OCI-M1 (cell line): Measurements from ENCODE around the gene PSME3.
"Not testable (repeated sequence)": the region's sequence is repeated elsewhere in the genome, so short reads cannot be mapped to it uniquely, and the experiment has no call there.

ENCODE experiments used
- DNase-seq: peaks from one replicate; lab custom pipeline; 2025; lab: John Stamatoyannopoulos, UW

PSME3 gene

DNA sequence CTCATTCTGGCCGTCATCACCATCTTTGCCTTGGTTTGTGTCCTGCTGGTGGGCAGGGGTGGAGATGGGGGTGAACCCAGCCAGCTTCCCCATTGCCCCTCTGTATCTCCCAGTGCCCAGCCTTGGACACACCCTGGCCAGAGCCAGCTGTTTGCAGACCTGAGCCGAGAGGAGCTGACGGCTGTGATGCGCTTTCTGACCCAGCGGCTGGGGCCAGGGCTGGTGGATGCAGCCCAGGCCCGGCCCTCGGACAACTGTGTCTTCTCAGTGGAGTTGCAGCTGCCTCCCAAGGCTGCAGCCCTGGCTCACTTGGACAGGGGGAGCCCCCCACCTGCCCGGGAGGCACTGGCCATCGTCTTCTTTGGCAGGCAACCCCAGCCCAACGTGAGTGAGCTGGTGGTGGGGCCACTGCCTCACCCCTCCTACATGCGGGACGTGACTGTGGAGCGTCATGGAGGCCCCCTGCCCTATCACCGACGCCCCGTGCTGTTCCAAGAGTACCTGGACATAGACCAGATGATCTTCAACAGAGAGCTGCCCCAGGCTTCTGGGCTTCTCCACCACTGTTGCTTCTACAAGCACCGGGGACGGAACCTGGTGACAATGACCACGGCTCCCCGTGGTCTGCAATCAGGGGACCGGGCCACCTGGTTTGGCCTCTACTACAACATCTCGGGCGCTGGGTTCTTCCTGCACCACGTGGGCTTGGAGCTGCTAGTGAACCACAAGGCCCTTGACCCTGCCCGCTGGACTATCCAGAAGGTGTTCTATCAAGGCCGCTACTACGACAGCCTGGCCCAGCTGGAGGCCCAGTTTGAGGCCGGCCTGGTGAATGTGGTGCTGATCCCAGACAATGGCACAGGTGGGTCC lies 18.4 kb downstream of the PSME3 start:
- DNase-seq: not testable (repeated sequence)

DNA sequence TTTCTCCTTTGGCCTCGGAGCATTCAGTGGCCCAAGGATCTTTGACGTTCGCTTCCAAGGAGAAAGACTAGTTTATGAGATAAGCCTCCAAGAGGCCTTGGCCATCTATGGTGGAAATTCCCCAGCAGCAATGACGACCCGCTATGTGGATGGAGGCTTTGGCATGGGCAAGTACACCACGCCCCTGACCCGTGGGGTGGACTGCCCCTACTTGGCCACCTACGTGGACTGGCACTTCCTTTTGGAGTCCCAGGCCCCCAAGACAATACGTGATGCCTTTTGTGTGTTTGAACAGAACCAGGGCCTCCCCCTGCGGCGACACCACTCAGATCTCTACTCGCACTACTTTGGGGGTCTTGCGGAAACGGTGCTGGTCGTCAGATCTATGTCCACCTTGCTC lies 19.2 kb downstream of the PSME3 start:
- no peak for DNase-seq

DNA sequence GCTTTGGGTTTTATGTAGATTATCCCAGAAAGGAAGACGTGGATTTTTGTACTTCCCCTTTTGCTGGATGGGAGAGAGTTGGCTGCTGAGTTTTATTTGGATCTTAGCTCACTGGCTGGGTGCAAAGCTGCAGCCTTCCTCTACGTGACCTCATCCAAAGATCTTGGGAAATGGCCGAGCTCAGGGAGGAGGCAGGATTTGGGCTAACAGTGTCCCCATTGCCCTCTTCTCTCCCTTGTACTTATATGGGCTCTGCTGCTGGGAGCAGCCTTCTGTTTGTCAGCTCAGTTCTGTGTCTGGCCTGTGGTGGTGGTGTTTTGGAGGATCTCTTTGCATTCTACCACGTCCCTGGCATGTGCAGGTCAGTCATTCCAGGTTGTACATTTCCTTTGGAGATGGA lies 19.8 kb downstream of the PSME3 start:
- no peak for DNase-seq

- DNase-seq: no peak
Measured at GRCh38 chr17:42853597-42853967, 20.4 kb downstream of the PSME3 start.

DNA sequence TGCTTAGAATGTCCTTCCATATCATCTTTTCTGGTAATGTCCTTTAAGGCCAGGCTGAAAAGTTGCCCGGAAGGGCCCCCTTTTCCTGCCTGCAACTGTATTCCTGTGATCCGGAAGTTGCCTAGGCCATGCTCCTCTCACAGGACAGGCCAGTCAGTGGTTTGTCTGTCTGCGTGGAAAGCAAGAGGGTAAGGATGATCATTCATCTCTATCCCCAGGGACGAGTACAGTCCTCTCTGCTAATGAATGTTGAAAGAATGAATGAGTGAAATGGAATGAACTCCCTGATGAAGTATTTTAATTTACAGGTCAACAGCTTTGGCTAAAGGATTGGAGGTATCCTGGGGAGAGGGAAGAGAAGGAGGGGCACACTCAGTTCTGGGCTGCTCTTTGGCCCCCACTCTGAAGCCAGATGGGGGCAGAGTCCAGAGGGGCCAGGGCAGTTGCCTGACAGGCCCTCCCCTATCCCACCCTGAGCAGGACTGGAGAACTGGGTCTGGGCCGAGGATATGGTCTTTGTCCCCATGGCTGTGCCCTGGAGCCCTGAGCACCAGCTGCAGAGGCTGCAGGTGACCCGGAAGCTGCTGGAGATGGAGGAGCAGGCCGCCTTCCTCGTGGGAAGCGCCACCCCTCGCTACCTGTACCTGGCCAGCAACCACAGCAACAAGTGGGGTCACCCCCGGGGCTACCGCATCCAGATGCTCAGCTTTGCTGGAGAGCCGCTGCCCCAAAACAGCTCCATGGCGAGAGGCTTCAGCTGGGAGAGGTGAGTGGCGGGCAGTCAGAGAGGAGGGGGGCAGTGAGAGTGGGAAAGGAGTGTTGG lies 21.0 kb downstream of the PSME3 start:
- no peak for DNase-seq

DNA sequence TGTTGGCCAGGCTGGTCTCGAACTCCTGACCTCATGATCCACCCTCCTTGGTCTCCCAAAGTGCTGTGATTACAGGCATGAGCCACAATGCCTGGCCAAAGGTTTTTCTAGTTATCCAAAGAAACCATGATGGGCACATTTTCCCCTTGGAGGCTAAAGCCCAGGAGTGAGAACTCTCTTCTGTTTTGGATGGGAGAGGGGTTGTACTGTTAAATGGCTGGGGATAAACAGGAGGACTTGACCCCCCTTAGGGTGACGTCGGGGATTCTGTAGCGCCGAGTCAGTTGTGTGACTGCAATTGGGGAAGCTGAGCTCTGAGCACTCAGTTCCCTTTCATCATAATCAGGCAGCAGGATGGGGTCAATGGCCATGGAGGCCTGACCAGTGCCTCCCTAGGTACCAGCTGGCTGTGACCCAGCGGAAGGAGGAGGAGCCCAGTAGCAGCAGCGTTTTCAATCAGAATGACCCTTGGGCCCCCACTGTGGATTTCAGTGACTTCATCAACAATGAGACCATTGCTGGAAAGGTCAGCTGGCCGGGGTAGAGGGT lies 21.9 kb downstream of the PSME3 start:
- DNase-seq: no peak

DNA sequence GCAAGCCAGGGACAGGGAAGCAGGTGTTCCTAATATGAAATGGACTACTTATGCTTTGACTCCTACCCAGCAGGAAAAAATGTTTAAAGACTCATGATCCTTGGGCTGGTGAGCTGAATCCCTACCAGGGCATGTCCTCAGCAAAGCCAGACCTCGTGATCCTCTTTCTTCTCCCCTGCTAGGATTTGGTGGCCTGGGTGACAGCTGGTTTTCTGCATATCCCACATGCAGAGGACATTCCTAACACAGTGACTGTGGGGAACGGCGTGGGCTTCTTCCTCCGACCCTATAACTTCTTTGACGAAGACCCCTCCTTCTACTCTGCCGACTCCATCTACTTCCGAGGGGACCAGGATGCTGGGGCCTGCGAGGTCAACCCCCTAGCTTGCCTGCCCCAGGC lies 22.9 kb downstream of the PSME3 start:
- not testable (repeated sequence) for DNase-seq

- not testable (repeated sequence) for DNase-seq
Measured at GRCh38 chr17:42856516-42856915, 23.3 kb downstream of the PSME3 start.

GRCh38 chr17:42857389-42857788 lies 24.2 kb downstream of the PSME3 start:
- DNase-seq: no peak

GRCh38 chr17:42865638-42866094 lies 32.5 kb downstream of the PSME3 start:
- DNase-seq: no peak

DNA sequence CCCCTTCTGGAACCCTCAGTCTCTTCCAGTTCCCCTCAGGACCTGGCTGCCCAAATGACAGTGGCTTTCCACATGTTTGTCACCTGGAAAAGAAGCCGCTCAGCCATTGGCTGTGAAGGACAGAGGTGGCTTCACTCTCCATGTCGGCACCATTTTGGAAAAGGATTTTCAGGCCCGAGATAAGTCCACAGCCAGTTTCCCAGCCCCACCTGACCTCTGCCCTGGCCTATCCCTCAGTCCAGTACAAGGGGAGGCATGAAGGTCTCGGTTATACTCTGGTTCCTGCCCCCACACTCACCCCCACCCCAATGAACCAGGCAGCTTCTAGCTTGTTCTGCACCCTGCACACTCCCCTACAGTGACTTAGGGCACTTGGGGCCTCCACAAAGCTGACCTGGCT lies 33.0 kb downstream of the PSME3 start:
- DNase-seq: no peak

DNA sequence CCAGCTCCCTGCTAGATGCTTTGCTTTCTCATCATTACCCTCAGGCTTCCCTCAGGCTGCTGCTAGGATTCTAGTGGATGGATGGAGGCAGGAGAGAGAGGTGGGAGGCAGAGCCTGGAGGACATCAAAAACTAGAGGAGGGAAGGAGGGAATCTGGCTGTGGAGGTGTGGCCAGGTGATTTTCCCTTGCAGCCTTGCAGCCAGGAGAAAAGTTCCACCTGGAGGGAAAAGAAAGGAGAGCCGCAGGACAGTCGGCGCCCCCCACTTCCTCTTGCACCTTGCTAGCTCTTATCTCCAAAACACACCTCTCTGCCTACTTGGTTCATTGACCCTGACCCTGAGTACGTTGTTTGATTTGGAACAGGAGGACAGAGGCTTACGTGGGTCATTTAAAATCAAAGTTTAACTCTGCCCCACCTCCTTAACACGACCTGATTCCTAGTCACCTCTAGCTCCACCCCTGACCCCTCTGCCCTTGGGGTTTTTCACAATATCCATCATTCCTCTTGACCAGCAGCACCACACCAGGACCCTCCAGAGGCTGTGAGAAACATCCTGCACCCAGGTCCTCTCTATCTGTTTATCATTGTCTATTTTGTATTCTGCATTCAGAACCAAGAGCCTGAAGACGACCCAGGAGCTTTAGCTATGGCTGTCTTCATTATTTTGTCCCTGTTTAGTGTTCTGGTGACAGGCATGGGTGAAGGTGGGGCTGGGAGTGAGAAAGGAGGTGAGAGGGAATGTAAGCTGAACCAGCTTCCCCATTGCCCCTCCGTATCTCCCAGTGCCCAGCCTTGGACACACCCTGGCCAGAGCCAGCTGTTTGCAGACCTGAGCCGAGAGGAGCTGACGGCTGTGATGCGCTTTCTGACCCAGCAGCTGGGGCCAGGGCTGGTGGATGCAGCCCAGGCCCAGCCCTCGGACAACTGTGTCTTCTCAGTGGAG lies 33.7 kb downstream of the PSME3 start:
- no peak for DNase-seq

DNA sequence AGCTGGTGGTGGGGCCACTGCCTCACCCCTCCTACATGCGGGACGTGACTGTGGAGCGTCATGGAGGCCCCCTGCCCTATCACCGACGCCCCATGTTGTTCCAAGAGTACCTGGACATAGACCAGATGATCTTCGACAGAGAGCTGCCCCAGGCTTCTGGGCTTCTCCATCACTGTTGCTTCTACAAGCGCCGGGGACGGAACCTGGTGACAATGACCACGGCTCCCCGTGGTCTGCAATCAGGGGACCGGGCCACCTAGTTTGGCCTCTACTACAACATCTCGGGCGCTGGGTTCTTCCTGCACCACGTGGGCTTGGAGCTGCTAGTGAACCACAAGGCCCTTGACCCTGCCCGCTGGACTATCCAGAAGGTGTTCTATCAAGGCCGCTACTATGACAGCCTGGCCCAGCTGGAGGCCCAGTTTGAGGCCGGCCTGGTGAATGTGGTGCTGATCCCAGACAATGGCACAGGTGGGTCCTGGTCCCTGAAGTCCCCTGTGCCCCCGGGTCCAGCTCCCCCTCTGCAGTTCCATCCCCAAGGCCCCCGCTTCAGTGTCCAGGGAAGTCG lies 34.6 kb downstream of the PSME3 start:
- not testable (repeated sequence) for DNase-seq

DNA sequence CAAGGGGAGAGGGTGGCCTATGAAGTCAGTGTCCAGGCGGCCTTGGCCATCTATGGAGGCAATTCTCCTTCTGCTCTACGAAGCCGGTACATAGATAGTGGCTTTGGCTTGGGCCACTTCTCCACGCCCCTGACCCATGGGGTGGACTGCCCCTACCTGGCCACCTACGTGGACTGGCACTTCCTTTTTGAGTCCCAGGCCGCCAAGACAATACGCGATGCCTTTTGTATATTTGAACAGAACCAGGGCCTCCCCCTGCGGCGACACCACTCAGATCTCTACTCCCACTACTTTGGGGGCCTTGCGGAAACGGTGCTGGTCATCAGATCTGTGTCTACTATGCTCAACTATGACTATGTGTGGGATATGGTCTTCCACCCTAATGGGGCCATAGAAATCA lies 35.1 kb downstream of the PSME3 start:
- DNase-seq: no peak

DNA sequence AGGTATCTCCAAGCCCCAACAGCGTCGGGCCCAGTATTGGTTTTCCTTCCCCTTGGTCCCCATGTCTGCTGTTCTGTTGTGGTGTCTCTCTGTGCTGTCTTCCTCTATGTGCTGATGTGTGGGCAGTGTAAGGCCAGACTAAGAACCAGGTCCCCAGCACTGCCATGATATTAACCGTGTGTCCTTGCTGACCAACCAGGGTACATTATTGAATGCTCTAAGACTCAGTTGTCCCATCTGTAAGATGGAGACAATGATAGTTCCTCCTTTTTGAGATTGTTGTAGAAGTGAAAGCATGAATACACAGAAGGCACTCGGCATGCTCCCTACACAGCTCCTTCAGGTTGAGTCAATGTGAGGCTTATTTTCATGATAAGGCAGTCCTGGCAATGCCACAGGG lies 38.5 kb downstream of the PSME3 start:
- no peak for DNase-seq

GRCh38 chr17:42872251-42872965 lies 39.2 kb downstream of the PSME3 start:
- no peak for DNase-seq

DNA sequence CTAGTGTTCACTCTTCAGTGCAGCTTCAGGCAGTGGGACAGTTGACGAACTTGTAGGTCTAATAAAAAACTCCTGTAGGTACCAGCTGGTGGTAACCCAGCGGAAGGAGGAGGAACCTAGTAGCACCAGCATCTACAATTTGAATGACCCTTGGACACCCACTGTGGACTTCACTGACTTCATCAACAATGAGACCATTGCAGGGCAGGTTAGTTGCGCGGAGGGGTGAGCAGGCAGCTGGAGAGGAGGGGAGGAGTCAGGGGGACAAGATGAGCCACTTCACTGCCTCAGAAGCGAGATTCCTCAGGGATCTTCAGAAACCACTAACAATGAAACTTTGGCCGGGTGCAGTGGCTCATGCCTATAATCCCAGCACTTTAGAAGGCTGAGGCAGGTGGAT lies 40.1 kb downstream of the PSME3 start:
- DNase-seq: no peak

GRCh38 chr17:42873932-42874695 lies 40.9 kb downstream of the PSME3 start:
- DNase-seq: not testable (repeated sequence)

DNA sequence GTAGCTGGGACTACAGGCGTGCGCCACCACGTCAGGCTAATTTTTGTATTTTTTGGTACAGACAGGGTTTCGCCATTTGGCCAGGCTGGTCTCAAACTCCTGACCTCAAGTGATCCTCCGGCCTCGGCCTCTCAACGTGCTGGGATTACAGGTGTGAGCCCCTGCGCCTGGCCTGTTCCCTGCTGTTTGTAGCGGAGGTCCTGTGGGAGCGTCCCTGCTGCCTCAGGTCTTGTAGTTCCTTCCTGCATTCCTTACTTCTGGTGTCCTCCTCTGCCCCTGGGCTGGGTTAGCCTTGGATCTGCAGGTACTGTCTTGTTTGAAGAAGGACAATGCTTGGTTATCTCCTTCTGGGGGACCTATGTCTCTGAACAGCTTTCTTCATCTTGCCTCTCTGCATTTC lies 43.8 kb downstream of the PSME3 start:
- DNase-seq: no peak
